ENCODE measurements around the gene NOSIP.

NOSIP gene

DNA sequence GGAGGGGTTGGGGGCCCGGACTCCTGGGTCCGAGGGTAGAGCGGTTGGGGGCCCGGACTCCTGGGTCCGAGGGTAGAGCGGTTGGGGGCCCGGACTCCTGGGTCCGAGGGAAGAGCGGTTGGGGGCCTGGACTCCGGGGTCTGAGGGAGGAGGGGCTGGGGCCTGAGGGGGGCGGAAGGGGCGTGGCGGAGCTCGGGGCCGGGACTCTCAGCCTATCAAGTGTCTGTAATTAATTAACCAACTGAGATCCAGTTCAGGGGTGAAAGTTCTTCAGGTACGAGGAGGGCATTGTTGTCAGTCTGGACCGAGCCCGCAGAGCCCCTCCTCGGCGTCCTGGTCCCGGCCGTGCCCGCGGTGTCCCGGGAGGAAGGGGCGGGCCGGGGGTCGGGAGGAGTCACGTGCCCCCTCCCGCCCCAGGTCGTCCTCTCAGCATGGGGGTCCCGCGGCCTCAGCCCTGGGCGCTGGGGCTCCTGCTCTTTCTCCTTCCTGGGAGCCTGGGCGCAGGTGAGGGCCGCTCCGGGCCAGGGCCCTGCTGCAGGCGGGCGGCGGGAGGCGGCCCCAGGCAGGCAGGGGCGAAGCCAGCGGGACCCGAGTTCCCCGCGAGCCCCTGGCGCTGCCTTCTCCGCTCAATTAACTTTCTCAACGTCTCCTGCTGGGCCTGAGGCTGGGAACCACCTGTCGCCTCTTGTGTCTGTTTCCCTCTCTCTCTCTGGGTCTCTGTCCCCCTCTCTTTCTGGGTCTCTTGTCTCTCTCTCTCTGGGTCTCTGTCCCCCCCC, 67.2 kb downstream of the NOSIP start:
- peak overlapping the region; percentile 60 for H3K4me3 ChIP-seq (ENCODE audit: low read depth, low read length)

DNA sequence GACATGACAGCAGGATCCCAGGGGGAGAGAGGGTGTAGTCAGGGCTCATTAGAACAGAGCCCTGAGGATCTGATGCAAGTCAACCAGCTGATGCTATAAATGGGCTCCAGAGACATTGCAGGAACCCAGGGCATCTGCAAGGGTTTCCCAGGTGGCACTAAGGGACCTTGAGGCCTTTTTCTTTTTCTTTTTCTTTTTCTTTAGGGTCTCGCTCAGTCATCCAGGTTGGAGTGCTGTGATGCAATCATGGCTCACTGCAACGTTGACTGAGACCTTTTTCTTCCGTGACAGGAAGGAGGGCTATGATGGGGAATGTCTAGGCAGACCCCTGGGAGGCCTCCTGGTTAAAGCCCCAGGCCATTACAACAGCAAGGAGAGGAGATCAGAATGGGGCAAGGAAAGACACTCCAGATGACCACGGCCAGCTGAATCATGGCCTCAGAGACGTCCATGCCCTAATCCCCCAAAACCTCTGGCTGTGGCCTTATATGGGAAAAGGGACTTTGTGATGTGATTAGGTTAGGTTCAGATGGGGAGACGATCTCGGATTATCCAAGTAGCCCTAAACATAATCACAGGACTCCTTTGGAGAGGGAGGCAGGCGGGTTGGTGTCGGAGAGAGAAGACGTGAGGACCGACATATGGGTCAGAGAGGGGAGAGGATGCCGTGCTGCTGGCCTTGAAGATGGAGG, 72.4 kb downstream of the NOSIP start:
- no peak overlapping the region for H3K4me3 ChIP-seq (ENCODE audit: low read depth, low read length)

DNA sequence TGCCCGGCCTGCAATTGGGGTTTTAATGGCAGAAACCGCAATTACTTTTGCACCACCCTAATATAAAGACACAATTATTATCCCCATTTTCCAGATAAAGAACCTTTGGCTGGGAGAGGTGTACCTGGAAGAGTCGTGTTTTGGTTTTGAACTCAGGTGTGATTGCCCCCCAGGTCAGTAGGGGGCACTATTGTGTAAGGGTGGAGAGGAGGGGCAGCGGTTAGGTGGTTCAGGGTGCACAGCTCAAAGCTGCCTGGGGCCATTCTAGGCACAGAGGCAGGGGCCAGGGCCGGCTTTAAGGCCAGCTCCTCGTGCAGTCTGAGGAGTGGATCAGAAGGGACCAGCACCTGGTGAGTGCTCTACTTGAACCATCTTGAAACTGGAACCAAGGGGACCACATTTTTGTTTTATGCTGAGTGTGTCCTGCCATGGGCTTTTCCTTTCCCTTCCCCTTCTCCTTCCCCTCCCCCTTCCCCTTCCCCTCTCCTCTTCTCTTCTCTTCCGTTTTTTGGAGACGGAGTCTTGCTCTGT, 73.7 kb downstream of the NOSIP start:
- H3K4me3 ChIP-seq (ENCODE audit: low read depth, low read length), result no peak overlapping the region

Data from iPS-11a (cell line).